HG03175 (cell line): ENCODE data around the gene MYF6.
"Not testable (repeated sequence)": the region's sequence is repeated elsewhere in the genome, so short reads cannot be mapped to it uniquely, and the experiment has no call there.

Source experiments
- ATAC-seq: cut with Tn5 transposase; IDR thresholded peaks from one replicate; pipeline ENCODE4 v1.9.1; 2021; ENCODE audit warnings: mild to moderate bottlenecking, moderate library complexity; ENCODE audit not compliant: unreplicated experiment

Gene MYF6

GRCh38 chr12:80707126-80707829 is at the start of gene MYF6:
Gene MYF6 (plus strand): TSS chr12:80707634. CDS start chr12:80707720, 86 bp downstream.
- no peak for ATAC-seq

GRCh38 chr12:80659512-80660063 is 47.8 kb upstream of the MYF6 start:
- no peak for ATAC-seq

GRCh38 chr12:80662586-80662985 is 44.8 kb upstream of the MYF6 start:
- no peak for ATAC-seq

- no peak for ATAC-seq
These were observed 37.2 kb upstream of the MYF6 start for GRCh38 chr12:80670214-80670613.

GRCh38 chr12:80676042-80676636 is 31.3 kb upstream of the MYF6 start:
- not testable (repeated sequence) for ATAC-seq

- ATAC-seq: no peak
These were observed 30.6 kb upstream of the MYF6 start for GRCh38 chr12:80676856-80677255.

GRCh38 chr12:80677994-80678393 is 29.4 kb upstream of the MYF6 start:
- no peak for ATAC-seq

GRCh38 chr12:80679346-80680131 is 27.9 kb upstream of the MYF6 start:
- ATAC-seq: no peak

- peak; percentile 70 for ATAC-seq
These were observed 26.1 kb upstream of the MYF6 start for GRCh38 chr12:80681287-80681686.

GRCh38 chr12:80681786-80682185 is 25.6 kb upstream of the MYF6 start:
- ATAC-seq: no peak

- ATAC-seq: no peak
These were observed 23.3 kb upstream of the MYF6 start for GRCh38 chr12:80684077-80684495.

- no peak for ATAC-seq
These were observed 17.3 kb upstream of the MYF6 start for GRCh38 chr12:80690090-80690489.

- ATAC-seq: no peak
These were observed 16.9 kb upstream of the MYF6 start for GRCh38 chr12:80690513-80690912.

GRCh38 chr12:80692114-80692513 is 15.3 kb upstream of the MYF6 start:
- no peak for ATAC-seq

- ATAC-seq: no peak
These were observed 10.1 kb upstream of the MYF6 start for GRCh38 chr12:80697270-80697887.

- no peak for ATAC-seq
These were observed 9.2 kb upstream of the MYF6 start for GRCh38 chr12:80698256-80698655.

GRCh38 chr12:80698847-80699542 is 8.4 kb upstream of the MYF6 start:
- ATAC-seq: no peak

- no peak for ATAC-seq
These were observed 7.1 kb upstream of the MYF6 start for GRCh38 chr12:80700327-80700726.

GRCh38 chr12:80701388-80701787 is 6.0 kb upstream of the MYF6 start:
- no peak for ATAC-seq
